A673 (cell line): Measurements from ENCODE around the gene EPC1. TPM values are rescaled to one million over a fixed set of nuclear protein-coding genes. Genes with fewer than 3 reads are reported as not detected.

ENCODE experiments used
- BruUV-seq: library from RNA; stranded (reverse); fragments of 400-500 nt; replicated peaks from 2 replicates; lab custom pipeline; 2021; lab: Mats Ljungman, UMichigan
- CTCF ChIA-PET: fragments of 300-600 bp; sonication (Branson Sonifier 250); formaldehyde crosslinking; loops from one replicate; lab custom pipeline; 2022; ENCODE audit warnings: antibody characterized with exemption; lab: Charles Lee
- POLR2A ChIA-PET: fragments of 300-600 bp; sonication (Branson Sonifier 250); formaldehyde crosslinking; loops from one replicate; lab custom pipeline; 2022; ENCODE audit warnings: antibody characterized with exemption; ENCODE audit not compliant: low non-redundant PET; lab: Charles Lee
- DNase-seq: peaks from one replicate; pipeline ENCODE4 v3.0.0-alpha.2; 2015; ENCODE audit warnings: low spot score
- H3K27ac ChIP-seq: fragments of 200-600 bp; sonication (generic); 2 replicates; pipeline ENCODE4 v1.5.1; 2016; ENCODE audit warnings: mixed run types, low read depth, mild to moderate bottlenecking, mixed read lengths, antibody characterized with exemption, low read length; ENCODE audit not compliant: poor library complexity, severe bottlenecking
- H3K27me3 ChIP-seq: fragments of 200-600 bp; sonication (generic); replicated peaks from 2 replicates; pipeline ENCODE4 v1.6.1; 2017; ENCODE audit warnings: mixed run types, low read depth, mild to moderate bottlenecking, mixed read lengths, antibody characterized with exemption, low read length; ENCODE audit not compliant: insufficient read depth, poor library complexity
- H3K36me3 ChIP-seq: fragments of 200-600 bp; sonication (generic); 2 replicates; pipeline ENCODE4 v1.6.1; 2016; ENCODE audit warnings: mixed run types, mild to moderate bottlenecking, mixed read lengths, antibody characterized with exemption, low read length; ENCODE audit not compliant: insufficient read depth, poor library complexity, severe bottlenecking
- H3K4me1 ChIP-seq: fragments of 200-600 bp; sonication (generic); 2 replicates; pipeline ENCODE4 v1.6.1; 2017; ENCODE audit warnings: mixed run types, mild to moderate bottlenecking, mixed read lengths, antibody characterized with exemption, low read length; ENCODE audit not compliant: insufficient read depth, poor library complexity, severe bottlenecking
- H3K4me3 ChIP-seq: fragments of 200-600 bp; sonication (generic); 2 replicates; pipeline ENCODE4 v1.5.1; 2016; ENCODE audit warnings: low read depth, mixed run types, mild to moderate bottlenecking, mixed read lengths, low read length; ENCODE audit not compliant: poor library complexity, severe bottlenecking
- H3K9me3 ChIP-seq: fragments of 200-600 bp; sonication (generic); 2 replicates; pipeline ENCODE4 v1.6.1; 2016; ENCODE audit warnings: mixed run types, low read depth, mild to moderate bottlenecking, mixed read lengths, antibody characterized with exemption, low read length; ENCODE audit not compliant: poor library complexity, severe bottlenecking
- CTCF ChIP-seq: fragments of 300-800, 200-600 bp; sonication (generic); conservative IDR thresholded peaks from 2 replicates; pipeline ENCODE4 v1.5.1; 2017; ENCODE audit warnings: low read depth, mild to moderate bottlenecking, antibody characterized with exemption, low read length, moderate library complexity, mixed read lengths
- EZH2 ChIP-seq: fragments of 200-600 bp; sonication (generic); IDR thresholded peaks from 2 replicates; pipeline ENCODE4 v1.6.1; 2017; ENCODE audit warnings: borderline replicate concordance, low read depth, mild to moderate bottlenecking, mixed read lengths, antibody characterized with exemption, low read length; ENCODE audit not compliant: poor library complexity, severe bottlenecking
- intact Hi-C: fragments of 100-400 bp; cut with micrococcal nuclease; formaldehyde crosslinking; loops from one replicate; pipeline ENCODE4 v1.10.0; 2022; ENCODE audit not compliant: unreplicated experiment
- total RNA-seq: library from RNA; stranded (reverse); gene quantifications from 2 replicates; pipeline ENCODE4 v1.2.3, GENCODE V29; 2021

The EPC1 gene
- total RNA-seq, 1 experiment from 2014 or later = 75.8 TPM

GRCh38 chr10:32266566-32266965 is 80.4 kb downstream of the EPC1 start:
- Histone ChIP-seq H3K27me3 (no peaks in the 10 kb centered on the region), H3K4me3 (no peak overlapping the region), H3K4me1 (no peaks in the 10 kb centered on the region), H3K36me3 (peaks cover 47% of the 10 kb centered on the region), H3K27ac (no peak overlapping the region), H3K9me3 (no peaks in the 10 kb centered on the region)
- no TSS peak for BruUV-seq
- intact Hi-C loops = no loop called here
- POLR2A ChIA-PET = no interaction called here
- no peak for DNase-seq
- TF ChIP-seq EZH2 (no peak), CTCF (no peak)
- CTCF ChIA-PET = no interaction called here

- BruUV-seq = no TSS peak
- H3K27ac ChIP-seq = no peak overlapping the region
- no peaks in the 10 kb centered on the region for H3K27me3 ChIP-seq
- DNase-seq = no peak
- TF ChIP-seq EZH2 (no peak), CTCF (no peak)
- intact Hi-C loops = no loop called here
- POLR2A ChIA-PET = no interaction called here
- CTCF ChIA-PET = no interaction called here
- peaks cover 39% of the 10 kb centered on the region for H3K36me3 ChIP-seq
- no peak overlapping the region for H3K4me3 ChIP-seq
- no peaks in the 10 kb centered on the region for H3K4me1 ChIP-seq
- no peaks in the 10 kb centered on the region for H3K9me3 ChIP-seq
These were observed 81.2 kb downstream of the EPC1 start for GRCh38 chr10:32265756-32266155.

- no peaks in the 10 kb centered on the region for H3K27me3 ChIP-seq
- DNase-seq = no peak
- H3K4me3 ChIP-seq = no peak overlapping the region
- no TSS peak for BruUV-seq
- no peak overlapping the region for H3K27ac ChIP-seq
- H3K9me3 ChIP-seq = no peaks in the 10 kb centered on the region
- TF ChIP-seq EZH2 = no peak
- no peak for TF ChIP-seq CTCF
- intact Hi-C loops = no loop called here
- ChIA-PET POLR2A (interaction anchor here (0.6 kb wide), 1 partner anchor 182 kb away, joined by 3 read pairs; no protein-coding TSS in a partner anchor), CTCF (no interaction called here)
- peaks cover 15% of the 10 kb centered on the region for H3K36me3 ChIP-seq
- no peaks in the 10 kb centered on the region for H3K4me1 ChIP-seq
These were observed 83.7 kb downstream of the EPC1 start for GRCh38 chr10:32263300-32263699.
